CD14-positive monocyte (primary cell): ENCODE results near the gene ZNF32. TPM values are rescaled to one million over a fixed set of nuclear protein-coding genes. Genes with fewer than 3 reads are reported as not detected.
A peak's percentile ranks its signal among the peaks of the same experiment; 100 is the strongest.

ENCODE experiments used
- DNase-seq, 3 donors: peaks; one replicate each; pipeline ENCODE4 v3.0.0-alpha.2; 2011 to 2022
- H2AFZ ChIP-seq: 2 replicates; pipeline ENCODE4 v1.6.0; 2012; ENCODE audit warnings: mild to moderate bottlenecking, low read depth, low read length, inconsistent platforms; ENCODE audit not compliant: insufficient read depth, poor library complexity, severe bottlenecking
- H3K27ac ChIP-seq, 2 donors: 1 replicate in 1 of 2; 2 replicates in 1 of 2; pipeline ENCODE4 v1.5.1; 2012 to 2013; ENCODE audit warnings: low read length in 2 of 2, control low read depth in 1 of 2, inconsistent platforms in 1 of 2, low read depth in 1 of 2, mild to moderate bottlenecking in 1 of 2
- H3K27me3 ChIP-seq, 2 donors: one replicate each; pipeline versions ENCODE4 v1.6.0 to v1.6.1; 2011 to 2013; ENCODE audit warnings: low read length in 2 of 2; ENCODE audit not compliant: control insufficient read depth in 2 of 2, insufficient read depth in 2 of 2
- H3K36me3 ChIP-seq, 2 donors: replicated peaks in 1 of 2; 1 replicate in 1 of 2; 2 replicates in 1 of 2; pipeline versions ENCODE4 v1.5.1 to v1.6.1; 2012 to 2013; ENCODE audit warnings: low read length in 2 of 2, control low read depth in 1 of 2, inconsistent platforms in 1 of 2, mild to moderate bottlenecking in 1 of 2; ENCODE audit not compliant: insufficient read depth in 2 of 2, control insufficient read depth in 1 of 2
- H3K4me1 ChIP-seq, 2 donors: 1 replicate in 1 of 2; 2 replicates in 1 of 2; pipeline versions ENCODE4 v1.5.1 to v1.6.1; 2012 to 2013; ENCODE audit warnings: low read length in 2 of 2, control low read depth in 1 of 2, inconsistent platforms in 1 of 2, mild to moderate bottlenecking in 1 of 2, moderate library complexity in 1 of 2; ENCODE audit not compliant: insufficient read depth in 2 of 2, control insufficient read depth in 1 of 2
- H3K4me2 ChIP-seq: replicated peaks from 2 replicates; pipeline ENCODE3; 2012; ENCODE audit warnings: low read length, moderate library complexity, mild to moderate bottlenecking; ENCODE audit not compliant: poor library complexity, severe bottlenecking; ENCODE audit errors: extremely low read depth
- H3K4me3 ChIP-seq, 3 experiments: fragments of 200-600 bp in 1 of 3; sonication (generic) in 1 of 3; replicated peaks in 1 of 3; 1 replicate in 2 of 3; 2 replicates in 1 of 3; pipeline ENCODE4 v1.5.1; 2011 to 2013; ENCODE audit warnings: low read length in 3 of 3, mild to moderate bottlenecking in 3 of 3, control low read depth in 2 of 3, low read depth in 2 of 3, inconsistent platforms in 1 of 3, moderate library complexity in 1 of 3
- H3K79me2 ChIP-seq: 2 replicates; pipeline ENCODE4 v1.6.0; 2012; ENCODE audit warnings: mild to moderate bottlenecking, control low read depth, inconsistent platforms, low read length, moderate library complexity; ENCODE audit not compliant: insufficient read depth
- H3K9ac ChIP-seq: 2 replicates; pipeline ENCODE4 v1.6.0; 2017; ENCODE audit warnings: low read length, mild to moderate bottlenecking; ENCODE audit not compliant: insufficient read depth, poor library complexity, severe bottlenecking
- H3K9me3 ChIP-seq, 2 donors: replicated peaks in 1 of 2; 1 replicate in 1 of 2; 2 replicates in 1 of 2; pipeline versions ENCODE4 v1.5.1 to v1.6.1; 2012 to 2013; ENCODE audit warnings: low read length in 2 of 2, control low read depth in 1 of 2; ENCODE audit not compliant: control insufficient read depth in 1 of 2, insufficient read depth in 1 of 2
- H4K20me1 ChIP-seq: 2 replicates; pipeline ENCODE4 v1.6.0; 2012; ENCODE audit warnings: mild to moderate bottlenecking, low read length, control low read depth, moderate library complexity; ENCODE audit not compliant: insufficient read depth
- H3K27ac Mint-ChIP-seq, 7 donors: one replicate each; pipeline ENCODE4 v1.8.0; 2020; ENCODE audit warnings: mild to moderate bottlenecking in 7 of 7, mixed read lengths in 7 of 7, moderate library complexity in 6 of 7, inconsistent platforms in 2 of 7
- H3K27me3 Mint-ChIP-seq, 3 donors: one replicate each; pipeline ENCODE4 v1.8.0; 2021 to 2022; ENCODE audit warnings: low read depth in 3 of 3, mild to moderate bottlenecking in 3 of 3, mixed read lengths in 3 of 3, moderate library complexity in 3 of 3, inconsistent platforms in 1 of 3
- H3K36me3 Mint-ChIP-seq, 2 donors: one replicate each; pipeline ENCODE4 v1.8.0; 2020; ENCODE audit warnings: mixed read lengths in 2 of 2, inconsistent platforms in 1 of 2, mild to moderate bottlenecking in 1 of 2
- H3K4me1 Mint-ChIP-seq: one replicate; pipeline ENCODE4 v1.8.0; 2020; ENCODE audit warnings: mild to moderate bottlenecking, mixed read lengths
- H3K4me3 Mint-ChIP-seq, 2 donors: one replicate each; pipeline ENCODE4 v1.8.0; 2020; ENCODE audit warnings: mild to moderate bottlenecking in 2 of 2, mixed read lengths in 2 of 2, moderate library complexity in 1 of 2
- H3K9me3 Mint-ChIP-seq, 7 donors: one replicate each; pipeline ENCODE4 v1.8.0; 2020 to 2022; ENCODE audit warnings: mixed read lengths in 7 of 7, mild to moderate bottlenecking in 6 of 7, moderate library complexity in 6 of 7, inconsistent platforms in 2 of 7
- CTCF ChIP-seq: fragments of 200-600 bp; IDR thresholded peaks from one replicate; pipeline ENCODE4 v1.8.0; 2022; ENCODE audit warnings: antibody characterized with exemption, mild to moderate bottlenecking
- WGBS: methylation state at CpG from one replicate; pipeline ENCODE4 v1.1.5; 2013; ENCODE audit warnings: missing lambda C conversion rate; ENCODE audit not compliant: insufficient coverage; 5-methylcytosine and 5-hydroxymethylcytosine counted together
- intact Hi-C, 2 donors: fragments of 100-400 bp; cut with micrococcal nuclease; formaldehyde crosslinking; loops; one replicate each; pipeline versions ENCODE4 v1.15.0 to v1.15.1; 2023
- polyA plus RNA-seq, 3 donors: library from polyadenylated mRNA; depleted of rRNA in 1 of 3; unstranded in 2 of 3; stranded (reverse) in 1 of 3; fragments of 300-500 nt in 2 of 3; fragments of >200 nt in 1 of 3; fragmentation: Illumina TruSeq in 2 of 3; gene quantifications; 1 replicate in 2 of 3; 2 replicates in 1 of 3; pipeline ENCODE4 v1.2.3, GENCODE V29; 2012 to 2021

Gene ZNF32
- polyA plus RNA-seq, 3 donors, result 16.7 to 33.6 (median 33.0) TPM

GRCh38 chr10:43653746-43654145, 5.1 kb upstream of the ZNF32 start:
- Mint-ChIP-seq H3K27ac (no peak overlapping the region), H3K9me3 (peaks cover 0 to 6% (median 2%) of the 10 kb centered on the region in 7 donors)

GRCh38 chr10:43649185-43649523, 473 bp upstream of the ZNF32 start:
- Mint-ChIP-seq H3K9me3 (peaks cover 20 to 35% (median 28%) of the 10 kb centered on the region in 7 donors), H3K27ac (peak overlapping the region in 3 of 7 donors; percentile 10 to 77 (median 39)), H3K36me3 (peaks cover 23 to 27% of the 10 kb centered on the region in 2 donors), H3K4me3 (peak overlapping the region; percentile 93 to 96), H3K4me1 (peaks cover 14% of the 10 kb centered on the region), H3K27me3 (peaks cover 8 to 12% (median 8%) of the 10 kb centered on the region in 3 donors)
- Histone ChIP-seq H3K27me3 (no peaks in the 10 kb centered on the region), H3K79me2 (no peaks in the 10 kb centered on the region), H3K9me3 (peaks cover 13 to 27% of the 10 kb centered on the region in 2 donors), H3K27ac (no peak overlapping the region), H3K36me3 (peaks cover 17 to 22% of the 10 kb centered on the region in 2 donors), H3K9ac (peak overlapping the region; percentile 86), H3K4me2 (peak overlapping the region; percentile 79), H4K20me1 (no peaks in the 10 kb centered on the region), H2AFZ (peak overlapping the region; percentile 96), H3K4me1 (peaks cover 10 to 17% of the 10 kb centered on the region in 2 donors), H3K4me3 (peak overlapping the region; percentile 62 to 88 (median 83))
- no peak for TF ChIP-seq CTCF
- intact Hi-C loops, result loop anchor here (10.0 kb wide), 1 partner anchor 1094 kb away; no protein-coding TSS in a partner anchor
- WGBS, result 11% methylated on average over 9 of the region's 14 CpGs
- DNase-seq, result no peak

More at GRCh38 chr10:43653746-43654145, 5.1 kb upstream of the ZNF32 start:
- H3K4me2 ChIP-seq, result no peak overlapping the region
- no peak for DNase-seq
- TF ChIP-seq CTCF, result no peak
- peaks cover 6% of the 10 kb centered on the region for H3K4me1 Mint-ChIP-seq
- no peak overlapping the region for H3K27ac ChIP-seq
- H4K20me1 ChIP-seq, result no peaks in the 10 kb centered on the region
- H3K36me3 ChIP-seq, result no peaks in the 10 kb centered on the region
- no peaks in the 10 kb centered on the region for H3K27me3 ChIP-seq
- H3K27me3 Mint-ChIP-seq, result peaks cover 8 to 18% (median 12%) of the 10 kb centered on the region in 3 donors
- WGBS, result 90% methylated on average over 1 of the region's 2 CpGs
- no peak overlapping the region for H3K9ac ChIP-seq
- no peak overlapping the region for H3K4me3 Mint-ChIP-seq
- H3K79me2 ChIP-seq, result no peaks in the 10 kb centered on the region
- intact Hi-C loops, result no loop called here
- no peaks in the 10 kb centered on the region for H3K36me3 Mint-ChIP-seq
- H3K4me1 ChIP-seq, result peaks cover 5 to 7% of the 10 kb centered on the region in 2 donors
- H3K4me3 ChIP-seq, result no peak overlapping the region
- no peak overlapping the region for H2AFZ ChIP-seq
- no peaks in the 10 kb centered on the region for H3K9me3 ChIP-seq
